OCI-LY3 (cell line): Measurements from ENCODE around the gene RTCA.

Experiments used
- H2AFZ ChIP-seq: fragments of 200-600, 300-600 bp; shearing (Covaris generic); 2 replicates; pipeline ENCODE4 v1.6.0; 2014; ENCODE audit warnings: antibody characterized with exemption, low read depth, low read length
- H3K27ac ChIP-seq: fragments of 200-600, 300-600 bp; sonication (generic); 2 replicates; pipeline ENCODE4 v1.5.1; 2014; ENCODE audit warnings: mild to moderate bottlenecking, low read length, moderate library complexity, mixed read lengths
- H3K27me3 ChIP-seq: fragments of 200-600, 300-600 bp; sonication (generic); 2 replicates; pipeline ENCODE4 v1.6.1; 2014; ENCODE audit warnings: low read depth, low read length, mixed read lengths
- H3K36me3 ChIP-seq: fragments of 200-600, 300-600 bp; sonication (generic); replicated peaks from 2 replicates; pipeline ENCODE3; 2014; ENCODE audit warnings: low read depth, low read length, mixed read lengths
- H3K4me1 ChIP-seq: fragments of 300-600, 200-600 bp; sonication (generic); 2 replicates; pipeline ENCODE4 v1.6.1; 2014; ENCODE audit warnings: low read length, mixed read lengths
- H3K4me2 ChIP-seq: fragments of 200-600, 300-600 bp; sonication (generic); 2 replicates; pipeline ENCODE4 v1.6.1; 2014; ENCODE audit warnings: low read length, mixed read lengths
- H3K4me3 ChIP-seq: fragments of 300-600, 200-600 bp; sonication (generic); 2 replicates; pipeline ENCODE4 v1.5.1; 2014; ENCODE audit warnings: antibody characterized with exemption, mild to moderate bottlenecking, low read length, moderate library complexity
- H3K79me2 ChIP-seq: fragments of 300-600, 200-600 bp; shearing (Covaris generic); 2 replicates; pipeline ENCODE4 v1.6.1; 2014; ENCODE audit warnings: mild to moderate bottlenecking, low read length, mixed read lengths
- H3K9ac ChIP-seq: fragments of 300-600, 200-600 bp; shearing (Covaris generic); 2 replicates; pipeline ENCODE4 v1.6.0; 2014; ENCODE audit warnings: mild to moderate bottlenecking, low read length, moderate library complexity
- H3K9me3 ChIP-seq: fragments of 200-600, 300-600 bp; shearing (Covaris generic); 2 replicates; pipeline ENCODE4 v1.6.1; 2014; ENCODE audit warnings: low read length, mixed read lengths; ENCODE audit not compliant: insufficient read depth
- H4K20me1 ChIP-seq: fragments of 200-600, 300-600 bp; sonication (generic); 2 replicates; pipeline ENCODE4 v1.6.1; 2016; ENCODE audit warnings: low read length, mixed read lengths; ENCODE audit not compliant: insufficient read depth
- EZH2phosphoT487 ChIP-seq: fragments of 200-600 bp; shearing (Covaris generic); IDR thresholded peaks from 2 replicates; pipeline ENCODE4 v1.6.1; 2018; ENCODE audit warnings: antibody characterized with exemption, mixed run types, low read depth
- TF ChIP-seq, protein P1 (sequence below): fragments of 200-600, 300-600 bp; sonication (generic); IDR thresholded peaks from 2 replicates; pipeline ENCODE4 v1.5.1; 2014; ENCODE audit warnings: antibody characterized with exemption, low read length, low read depth

RTCA gene

DNA sequence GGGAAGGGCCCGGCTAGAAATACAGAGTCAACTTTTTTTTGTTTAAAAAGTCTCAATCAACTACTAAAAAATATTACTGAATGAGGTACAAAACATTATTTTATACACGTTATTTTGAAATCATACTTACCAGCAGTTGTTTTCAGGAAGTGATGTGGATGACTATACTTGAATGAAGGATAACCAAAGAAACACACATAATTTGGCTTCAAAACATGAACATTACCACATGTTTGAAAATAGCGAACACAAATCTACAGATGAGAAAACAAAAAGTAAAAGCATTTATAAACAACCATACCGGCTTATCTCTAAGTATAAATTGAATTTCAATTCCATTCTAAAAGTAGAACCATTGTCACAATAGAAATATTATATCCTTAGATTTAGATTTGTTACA, 25.4 kb upstream of the RTCA start:
- H4K20me1 ChIP-seq, result no peaks in the 10 kb centered on the region
- H3K4me2 ChIP-seq, result no peak overlapping the region
- no peak overlapping the region for H3K27ac ChIP-seq
- H2AFZ ChIP-seq, result no peak overlapping the region
- H3K4me3 ChIP-seq, result no peak overlapping the region
- no peaks in the 10 kb centered on the region for H3K79me2 ChIP-seq
- H3K9me3 ChIP-seq, result no peaks in the 10 kb centered on the region
- H3K36me3 ChIP-seq, result no peaks in the 10 kb centered on the region
- no peaks in the 10 kb centered on the region for H3K4me1 ChIP-seq
- TF ChIP-seq, protein P1, sequence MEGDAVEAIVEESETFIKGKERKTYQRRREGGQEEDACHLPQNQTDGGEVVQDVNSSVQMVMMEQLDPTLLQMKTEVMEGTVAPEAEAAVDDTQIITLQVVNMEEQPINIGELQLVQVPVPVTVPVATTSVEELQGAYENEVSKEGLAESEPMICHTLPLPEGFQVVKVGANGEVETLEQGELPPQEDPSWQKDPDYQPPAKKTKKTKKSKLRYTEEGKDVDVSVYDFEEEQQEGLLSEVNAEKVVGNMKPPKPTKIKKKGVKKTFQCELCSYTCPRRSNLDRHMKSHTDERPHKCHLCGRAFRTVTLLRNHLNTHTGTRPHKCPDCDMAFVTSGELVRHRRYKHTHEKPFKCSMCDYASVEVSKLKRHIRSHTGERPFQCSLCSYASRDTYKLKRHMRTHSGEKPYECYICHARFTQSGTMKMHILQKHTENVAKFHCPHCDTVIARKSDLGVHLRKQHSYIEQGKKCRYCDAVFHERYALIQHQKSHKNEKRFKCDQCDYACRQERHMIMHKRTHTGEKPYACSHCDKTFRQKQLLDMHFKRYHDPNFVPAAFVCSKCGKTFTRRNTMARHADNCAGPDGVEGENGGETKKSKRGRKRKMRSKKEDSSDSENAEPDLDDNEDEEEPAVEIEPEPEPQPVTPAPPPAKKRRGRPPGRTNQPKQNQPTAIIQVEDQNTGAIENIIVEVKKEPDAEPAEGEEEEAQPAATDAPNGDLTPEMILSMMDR, result no peak
- no peak for TF ChIP-seq EZH2phosphoT487
- H3K27me3 ChIP-seq, result no peaks in the 10 kb centered on the region
- no peak overlapping the region for H3K9ac ChIP-seq

DNA sequence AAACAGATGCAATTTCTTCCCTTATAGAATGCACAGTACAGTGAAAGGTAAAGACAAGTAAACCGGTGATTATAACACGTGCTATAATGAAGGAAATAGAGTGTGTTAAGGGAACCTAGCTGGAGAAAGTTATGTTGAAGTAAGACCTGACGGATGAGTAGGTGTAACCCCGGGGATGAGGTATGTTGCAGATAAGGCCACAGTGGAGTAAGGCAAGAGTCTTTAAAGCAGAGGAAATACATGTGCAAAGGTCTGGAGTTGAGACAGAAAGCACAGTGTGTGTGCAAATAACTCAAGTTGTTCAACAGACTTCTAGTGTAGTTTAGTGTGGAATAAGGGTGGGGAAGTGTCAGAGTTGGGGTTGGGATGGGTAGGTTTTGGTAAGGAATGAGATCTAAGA, 19.3 kb upstream of the RTCA start:
- no peaks in the 10 kb centered on the region for H3K27me3 ChIP-seq
- peaks cover 9% of the 10 kb centered on the region; the same call in 1 of the 2 replicates for H3K4me1 ChIP-seq
- H4K20me1 ChIP-seq, result no peaks in the 10 kb centered on the region
- H3K4me3 ChIP-seq, result no peak overlapping the region
- H3K27ac ChIP-seq, result no peak overlapping the region
- no peak overlapping the region for H2AFZ ChIP-seq
- H3K4me2 ChIP-seq, result no peak overlapping the region
- H3K79me2 ChIP-seq, result peaks cover 6% of the 10 kb centered on the region
- no peaks in the 10 kb centered on the region for H3K36me3 ChIP-seq
- no peak overlapping the region for H3K9ac ChIP-seq
- H3K9me3 ChIP-seq, result no peaks in the 10 kb centered on the region
- TF ChIP-seq EZH2phosphoT487, result no peak
- TF ChIP-seq, protein P1, result no peak

DNA sequence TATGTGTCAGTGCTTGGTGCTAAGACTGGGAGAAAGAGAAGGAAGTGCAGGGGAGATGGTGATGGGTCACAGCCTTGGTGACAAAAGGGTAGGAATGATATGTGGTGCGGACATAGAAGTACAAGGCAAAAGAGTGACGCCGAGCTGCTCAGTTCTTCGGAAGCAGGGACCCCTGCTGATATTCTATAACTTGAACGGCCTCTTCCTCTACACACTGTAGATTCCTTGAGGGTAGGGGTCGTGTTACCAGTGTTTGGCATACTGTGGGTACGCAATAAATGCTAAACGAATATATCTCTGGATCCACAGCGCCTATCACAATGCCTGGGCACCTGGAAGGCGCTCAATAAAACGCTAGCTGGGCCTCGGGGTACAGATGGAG, 16.9 kb upstream of the RTCA start:
- no peaks in the 10 kb centered on the region for H3K36me3 ChIP-seq
- no peaks in the 10 kb centered on the region for H3K27me3 ChIP-seq
- H4K20me1 ChIP-seq, result no peaks in the 10 kb centered on the region
- H3K27ac ChIP-seq, result no peak overlapping the region
- H3K4me3 ChIP-seq, result peak overlapping the region; percentile 95
- peak overlapping the region; percentile 87 for H2AFZ ChIP-seq
- H3K9ac ChIP-seq, result peak overlapping the region; percentile 83
- H3K79me2 ChIP-seq, result peaks cover 6% of the 10 kb centered on the region
- TF ChIP-seq, protein P1, result no peak
- TF ChIP-seq EZH2phosphoT487, result no peak
- H3K4me1 ChIP-seq, result peaks cover 9% of the 10 kb centered on the region; the same call in 1 of the 2 replicates
- H3K4me2 ChIP-seq, result peak overlapping the region; percentile 77
- no peaks in the 10 kb centered on the region for H3K9me3 ChIP-seq

DNA sequence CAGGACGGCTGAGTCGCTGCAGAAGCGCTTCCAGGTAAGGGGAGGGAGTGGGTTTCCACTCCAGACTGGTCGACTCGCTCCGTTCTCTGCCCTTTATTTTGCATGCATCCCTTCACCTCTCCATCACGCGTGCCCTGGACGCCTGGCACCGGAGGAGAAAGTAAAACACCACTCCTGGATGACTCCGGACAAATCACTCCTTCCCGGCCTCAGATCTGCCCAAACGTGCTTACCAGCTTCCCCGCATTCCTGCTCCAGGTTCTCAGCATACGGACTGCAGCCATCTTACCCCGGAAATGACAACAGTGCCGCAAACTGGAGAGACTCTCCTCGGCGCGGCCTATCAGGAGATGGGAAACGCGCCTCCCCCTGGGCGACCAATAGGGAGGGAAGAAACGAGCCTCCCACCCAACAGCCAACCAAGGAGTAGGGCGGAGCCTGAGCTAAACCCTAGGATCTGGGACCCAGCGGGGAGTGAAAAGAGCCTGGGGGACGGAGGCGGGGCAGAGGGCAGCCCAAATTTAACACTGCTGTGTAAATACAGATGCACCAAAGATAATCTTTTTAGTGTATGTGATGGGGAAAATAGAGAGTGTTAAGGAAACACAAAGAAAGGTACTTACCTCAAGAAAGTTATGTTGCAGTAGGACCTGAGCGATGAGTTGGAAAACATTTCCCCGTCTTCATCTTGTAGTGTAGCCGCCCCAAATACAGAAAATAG, 16.3 kb upstream of the RTCA start, which contains the start of gene DBT:
Gene DBT (minus strand): TSS at position 298 of the 721 bp plus-strand sequence. CDS start 14 bp downstream, at position 284.
- H3K27ac ChIP-seq, result no peak within 1 kb of the TSS
- no peaks in the 10 kb centered on the region for H3K36me3 ChIP-seq
- peak within 1 kb of the TSS; percentile 77 for H3K4me2 ChIP-seq
- no peaks in the 10 kb centered on the region for H3K9me3 ChIP-seq
- peak within 1 kb of the TSS; percentile 88 for H2AFZ ChIP-seq
- peaks cover 9% of the 10 kb centered on the region; the same call in 1 of the 2 replicates for H3K4me1 ChIP-seq
- no peak for TF ChIP-seq EZH2phosphoT487
- TF ChIP-seq, protein P1, result no peak
- H3K9ac ChIP-seq, result peak within 1 kb of the TSS; percentile 83
- H3K4me3 ChIP-seq, result peak within 1 kb of the TSS; percentile 95
- H3K79me2 ChIP-seq, result peaks cover 6% of the 10 kb centered on the region
- no peaks in the 10 kb centered on the region for H4K20me1 ChIP-seq
- H3K27me3 ChIP-seq, result no peaks in the 10 kb centered on the region
